ENCODE data around the gene ARMS2. TPM values are rescaled to one million over a fixed set of nuclear protein-coding genes. Genes with fewer than 3 reads are reported as not detected.

ARMS2 gene
- total RNA-seq, 2 donors from 2014 or later: not detected

DNA sequence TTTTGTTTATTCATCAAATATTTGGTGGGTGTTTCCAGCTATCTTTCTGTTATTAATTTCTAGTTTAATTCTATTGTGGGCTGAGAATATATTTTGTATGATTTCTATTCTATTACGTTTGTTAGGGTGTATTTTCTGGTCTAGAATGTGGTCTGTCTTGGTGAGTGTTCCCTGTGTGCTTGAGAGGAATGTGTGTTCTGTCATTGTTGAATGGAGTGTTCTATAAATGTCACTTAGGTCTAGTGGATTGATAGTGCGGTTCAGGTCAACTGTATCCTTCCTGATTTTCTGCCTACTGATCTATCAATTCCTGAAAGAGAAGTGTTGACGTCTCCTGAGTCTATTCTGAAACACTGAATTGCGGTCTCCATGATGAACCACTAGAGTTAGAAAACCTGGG is 15.4 kb downstream of the ARMS2 start:
- H3K27me3 Mint-ChIP-seq: peaks cover 34 to 36% of the 10 kb centered on the region in 2 donors

DNA sequence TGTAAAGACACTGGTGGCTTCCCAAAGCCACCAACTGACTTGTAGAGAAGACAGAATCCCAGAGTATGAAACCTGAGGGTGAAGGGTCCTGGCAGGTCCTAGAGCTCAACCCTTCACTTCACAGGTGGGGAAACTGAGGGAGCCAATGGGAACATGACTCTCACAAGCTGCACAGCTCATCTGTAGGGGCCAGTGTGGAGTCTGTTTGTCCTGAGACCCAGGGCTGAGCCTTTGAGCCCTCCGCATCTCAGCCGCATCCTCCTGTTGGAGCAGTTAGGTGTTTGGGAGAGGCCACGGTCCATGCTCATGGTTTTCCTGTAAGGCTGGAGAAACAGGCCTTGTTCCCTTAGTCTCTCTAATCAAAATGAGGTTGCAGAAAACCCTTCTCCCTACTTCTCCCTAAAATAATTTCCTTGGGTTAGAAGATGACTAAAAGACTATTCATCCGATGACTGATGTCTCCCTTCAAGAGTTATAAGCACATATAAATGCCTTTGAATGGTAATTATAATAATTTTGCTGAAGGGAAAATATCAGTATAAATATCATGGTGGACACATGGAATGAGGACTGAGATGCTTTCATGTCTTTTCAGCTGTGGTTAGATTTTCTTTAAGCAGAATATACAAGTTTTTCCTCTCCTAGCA is 17.2 kb downstream of the ARMS2 start:
- H3K36me3 Mint-ChIP-seq: no peaks in the 10 kb centered on the region
- H3K27ac Mint-ChIP-seq: no peak overlapping the region
- no peak overlapping the region for H3K4me3 Mint-ChIP-seq
- H3K4me1 Mint-ChIP-seq (ENCODE audit: low read depth in 2 of 2): peaks cover 0 to 5% of the 10 kb centered on the region in 2 donors
- no peaks in the 10 kb centered on the region for H3K9me3 Mint-ChIP-seq
- peaks cover 25 to 32% of the 10 kb centered on the region in 2 donors for H3K27me3 Mint-ChIP-seq
- DNase-seq (ENCODE audit: low spot score) (no peak), ATAC-seq (no peak)

More for the DNA sequence above, 15.4 kb downstream of the ARMS2 start:
- no peak overlapping the region for H3K4me3 Mint-ChIP-seq
- no peaks in the 10 kb centered on the region for H3K9me3 Mint-ChIP-seq
- H3K36me3 Mint-ChIP-seq: no peaks in the 10 kb centered on the region
- no peak overlapping the region for H3K27ac Mint-ChIP-seq
- ATAC-seq: no peak
- no peak for DNase-seq (ENCODE audit: low spot score)
- peaks cover 0 to 5% of the 10 kb centered on the region in 2 donors for H3K4me1 Mint-ChIP-seq (ENCODE audit: low read depth in 2 of 2)

DNA sequence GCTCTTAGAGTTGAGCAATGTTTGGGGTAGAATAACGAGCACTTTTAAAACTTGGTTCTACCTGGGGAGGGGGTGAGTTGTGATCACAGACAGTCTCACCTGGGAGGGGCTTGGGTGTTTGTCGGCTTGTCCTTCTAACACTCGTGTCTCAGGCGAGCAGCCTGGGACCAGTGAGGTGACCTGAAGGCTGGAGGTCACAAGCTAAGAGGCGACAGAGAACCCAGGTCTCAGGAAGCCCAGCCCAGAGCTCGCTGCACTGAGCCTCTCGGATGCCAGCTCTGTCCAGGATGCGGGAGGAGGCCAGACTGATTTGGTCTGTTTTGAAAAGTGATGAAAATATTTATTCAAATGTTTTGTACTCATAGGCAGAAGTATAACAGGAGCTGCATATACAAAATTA is 18.7 kb downstream of the ARMS2 start:
- Mint-ChIP-seq H3K27ac (no peak overlapping the region), H3K9me3 (no peaks in the 10 kb centered on the region), H3K36me3 (no peaks in the 10 kb centered on the region), H3K27me3 (peaks cover 20 to 28% of the 10 kb centered on the region in 2 donors), H3K4me1 (ENCODE audit: low read depth in 2 of 2) (peaks cover 0 to 5% of the 10 kb centered on the region in 2 donors), H3K4me3 (no peak overlapping the region)
- ATAC-seq (no peak), DNase-seq (ENCODE audit: low spot score) (no peak)

DNA sequence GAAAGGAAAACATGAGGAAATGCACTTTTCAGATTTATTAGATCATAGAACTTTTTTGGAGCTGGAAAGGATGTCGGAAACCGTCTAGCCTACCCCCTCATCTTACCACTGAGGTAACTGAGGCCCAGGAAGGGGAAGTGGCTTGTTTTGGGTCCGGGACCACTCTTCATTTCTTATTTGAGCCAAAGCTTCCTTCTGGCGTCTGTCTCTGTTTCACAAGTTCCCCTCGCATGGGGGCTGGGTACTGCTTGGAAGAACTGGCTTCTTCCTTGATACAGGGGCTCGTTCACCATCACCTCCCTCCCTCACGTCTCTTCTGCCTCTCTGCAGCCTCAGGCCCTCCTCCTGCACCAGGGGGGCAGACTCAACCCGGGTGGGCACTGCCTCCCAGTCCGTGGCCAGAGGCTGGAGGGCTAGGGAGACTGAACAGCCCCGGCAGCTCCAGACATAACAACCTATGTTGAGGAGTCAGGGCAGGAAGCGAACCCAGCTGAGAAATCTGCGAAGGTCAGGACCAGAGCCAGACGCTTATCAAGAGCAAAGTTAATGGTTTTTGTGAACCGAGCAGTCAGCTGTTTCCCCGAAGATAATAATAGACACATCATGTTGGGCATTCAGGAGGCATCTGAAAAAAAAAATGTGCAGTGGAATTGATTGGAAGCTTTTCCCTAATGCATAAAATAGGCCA is 19.8 kb downstream of the ARMS2 start:
- no peak overlapping the region for H3K27ac Mint-ChIP-seq
- no peak for DNase-seq (ENCODE audit: low spot score)
- no peak overlapping the region for H3K4me3 Mint-ChIP-seq

DNA sequence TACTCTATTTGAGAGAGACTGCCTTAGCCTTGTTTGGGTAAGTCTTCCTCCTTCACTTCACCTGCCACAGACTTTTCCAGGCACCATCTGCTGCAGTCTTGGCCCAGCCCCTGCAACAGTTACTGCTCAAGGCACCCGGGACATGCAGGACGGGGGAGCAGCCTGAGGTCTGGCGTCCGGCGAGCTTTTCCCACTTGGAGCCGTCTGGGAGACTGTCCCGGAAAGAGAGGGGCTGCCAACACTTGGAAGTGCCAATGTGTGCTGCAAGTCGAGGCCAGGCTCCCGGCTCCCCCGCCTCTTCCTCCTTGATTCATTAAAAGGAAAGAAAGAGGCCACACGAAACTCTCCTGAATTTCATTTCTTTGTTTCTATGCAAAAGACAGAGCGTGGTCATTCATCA is 20.6 kb downstream of the ARMS2 start:
- DNase-seq (ENCODE audit: low spot score) (no peak), ATAC-seq (no peak)
- H3K9me3 Mint-ChIP-seq: no peaks in the 10 kb centered on the region
- no peaks in the 10 kb centered on the region for H3K36me3 Mint-ChIP-seq
- H3K27me3 Mint-ChIP-seq: peaks cover 21 to 34% of the 10 kb centered on the region in 2 donors
- peaks cover 0 to 5% of the 10 kb centered on the region in 2 donors for H3K4me1 Mint-ChIP-seq (ENCODE audit: low read depth in 2 of 2)
- no peak overlapping the region for H3K27ac Mint-ChIP-seq
- no peak overlapping the region for H3K4me3 Mint-ChIP-seq

More for the DNA sequence above, 19.8 kb downstream of the ARMS2 start:
- H3K4me1 Mint-ChIP-seq (ENCODE audit: low read depth in 2 of 2): peaks cover 0 to 5% of the 10 kb centered on the region in 2 donors
- H3K36me3 Mint-ChIP-seq: no peaks in the 10 kb centered on the region
- H3K9me3 Mint-ChIP-seq: no peaks in the 10 kb centered on the region
- peaks cover 20 to 32% of the 10 kb centered on the region in 2 donors for H3K27me3 Mint-ChIP-seq
- ATAC-seq: peak in 1 of 2 donors; percentile 18

DNA sequence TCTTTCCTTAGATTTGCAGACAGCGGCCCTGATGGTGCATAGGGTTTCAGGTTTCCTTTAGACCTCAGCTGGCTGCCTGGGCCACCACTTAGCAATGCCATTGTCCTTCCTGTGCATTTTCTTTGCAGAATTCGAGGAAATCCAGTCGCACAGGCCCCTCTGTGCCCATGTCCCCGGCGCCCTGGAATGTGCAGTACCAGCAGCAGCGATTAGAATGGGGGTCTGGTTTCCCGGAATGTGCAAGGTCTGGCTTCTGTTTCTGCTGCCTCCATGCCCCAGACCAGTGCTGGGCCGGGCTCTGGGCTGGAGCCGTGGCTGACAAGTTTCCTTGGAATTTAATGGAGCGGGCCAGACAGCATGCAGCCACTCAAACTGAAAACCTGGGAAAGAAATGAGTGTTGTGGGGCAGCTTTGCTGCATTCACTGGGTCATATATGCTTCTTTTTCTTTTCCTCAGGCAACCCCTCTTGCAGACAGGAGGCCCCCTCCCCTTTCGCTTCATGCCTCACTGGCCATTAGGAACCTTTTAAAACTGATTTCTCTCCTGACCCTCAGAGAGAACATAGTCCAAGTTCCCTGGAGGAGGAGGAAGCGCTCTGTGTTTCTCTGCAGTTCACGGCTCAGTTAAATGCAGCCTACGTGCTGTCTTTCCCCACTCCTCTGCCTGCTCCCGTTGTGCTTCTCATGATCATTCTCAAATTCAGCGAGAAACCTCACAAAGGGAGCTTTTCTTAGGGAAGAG is 21.3 kb downstream of the ARMS2 start:
- DNase-seq (ENCODE audit: low spot score) (no peak), ATAC-seq (peak in 1 of 2 donors; percentile 3)
- H3K4me1 Mint-ChIP-seq (ENCODE audit: low read depth in 2 of 2): peaks cover 0 to 5% of the 10 kb centered on the region in 2 donors
- no peak overlapping the region for H3K27ac Mint-ChIP-seq
- H3K9me3 Mint-ChIP-seq: no peaks in the 10 kb centered on the region
- H3K27me3 Mint-ChIP-seq: peaks cover 15 to 29% of the 10 kb centered on the region in 2 donors
- H3K4me3 Mint-ChIP-seq: no peak overlapping the region
- no peaks in the 10 kb centered on the region for H3K36me3 Mint-ChIP-seq

DNA sequence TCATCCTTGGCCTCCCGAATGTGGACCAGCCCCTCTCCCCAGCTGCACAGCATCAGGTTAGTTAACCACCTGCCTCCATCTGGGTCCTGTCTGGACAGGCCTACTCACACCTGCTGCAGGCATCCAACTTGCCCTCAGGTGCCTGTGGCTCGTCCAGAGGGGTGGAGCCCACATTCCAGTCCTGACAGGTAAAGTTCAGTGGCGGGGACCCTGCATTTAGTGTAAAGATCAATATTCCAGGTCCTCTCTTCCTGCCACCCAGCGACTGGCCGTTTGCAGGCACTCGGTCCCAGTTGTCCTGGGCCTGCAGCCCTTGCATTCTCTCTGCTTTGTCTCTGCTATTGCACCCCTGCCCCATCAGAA is 21.9 kb downstream of the ARMS2 start:
- no peak for DNase-seq (ENCODE audit: low spot score)
- Mint-ChIP-seq H3K4me1 (ENCODE audit: low read depth in 2 of 2) (peaks cover 0 to 5% of the 10 kb centered on the region in 2 donors), H3K27ac (no peak overlapping the region), H3K36me3 (no peaks in the 10 kb centered on the region), H3K4me3 (no peak overlapping the region), H3K9me3 (no peaks in the 10 kb centered on the region), H3K27me3 (peaks cover 10 to 24% of the 10 kb centered on the region in 2 donors)
- no peak for ATAC-seq

DNA sequence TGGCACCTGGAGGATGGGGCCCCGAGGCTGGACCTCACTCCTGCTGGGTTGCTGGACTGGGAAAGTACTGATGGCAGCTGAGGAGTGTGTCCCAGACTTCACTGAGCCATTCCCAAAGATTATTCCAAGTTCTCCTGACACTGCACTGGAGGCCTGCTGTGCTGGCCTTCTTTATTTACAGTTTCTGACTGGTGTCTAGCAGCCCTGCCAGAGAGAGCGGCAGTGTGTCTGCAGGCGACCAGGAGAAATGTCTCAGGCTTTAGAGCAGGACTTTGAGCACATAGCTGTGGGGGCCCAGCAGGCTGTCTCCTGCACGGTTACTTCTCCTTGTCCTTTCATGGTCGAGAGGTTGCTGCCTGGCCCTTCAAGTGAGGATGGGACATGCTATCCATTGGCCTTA is 23.0 kb downstream of the ARMS2 start:
- ATAC-seq: no peak
- H3K27me3 Mint-ChIP-seq: peaks cover 15 to 23% of the 10 kb centered on the region in 2 donors
- H3K36me3 Mint-ChIP-seq: no peaks in the 10 kb centered on the region
- no peak for DNase-seq (ENCODE audit: low spot score)
- H3K4me3 Mint-ChIP-seq: no peak overlapping the region
- H3K9me3 Mint-ChIP-seq: no peaks in the 10 kb centered on the region
- H3K4me1 Mint-ChIP-seq (ENCODE audit: low read depth in 2 of 2): peaks cover 0 to 5% of the 10 kb centered on the region in 2 donors
- no peak overlapping the region for H3K27ac Mint-ChIP-seq

DNA sequence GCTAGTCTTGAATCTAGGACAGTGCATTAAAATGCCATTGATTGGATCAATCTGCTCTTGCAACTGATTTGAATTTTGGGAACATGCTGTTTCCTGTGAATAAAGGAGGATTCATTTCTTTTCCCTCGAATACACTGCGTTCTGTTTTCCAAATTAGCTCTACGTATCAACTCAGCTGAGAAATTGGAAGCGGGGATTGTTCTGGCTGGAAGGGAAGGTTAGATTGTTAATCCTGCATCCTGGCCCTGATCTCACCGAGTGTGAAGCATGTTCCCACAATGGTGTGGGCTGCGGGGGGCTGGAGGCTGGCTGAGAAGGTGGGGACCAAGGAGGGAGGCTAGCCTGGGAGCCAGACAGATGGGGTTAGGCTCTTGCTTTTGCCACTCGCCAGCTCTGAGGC is 24.5 kb downstream of the ARMS2 start:
- Mint-ChIP-seq H3K27me3 (peaks cover 15 to 23% of the 10 kb centered on the region in 2 donors), H3K27ac (no peak overlapping the region), H3K36me3 (no peaks in the 10 kb centered on the region), H3K9me3 (no peaks in the 10 kb centered on the region), H3K4me3 (no peak overlapping the region), H3K4me1 (ENCODE audit: low read depth in 2 of 2) (peaks cover 0 to 5% of the 10 kb centered on the region in 2 donors)
- DNase-seq (ENCODE audit: low spot score): no peak
- no peak for ATAC-seq

DNA sequence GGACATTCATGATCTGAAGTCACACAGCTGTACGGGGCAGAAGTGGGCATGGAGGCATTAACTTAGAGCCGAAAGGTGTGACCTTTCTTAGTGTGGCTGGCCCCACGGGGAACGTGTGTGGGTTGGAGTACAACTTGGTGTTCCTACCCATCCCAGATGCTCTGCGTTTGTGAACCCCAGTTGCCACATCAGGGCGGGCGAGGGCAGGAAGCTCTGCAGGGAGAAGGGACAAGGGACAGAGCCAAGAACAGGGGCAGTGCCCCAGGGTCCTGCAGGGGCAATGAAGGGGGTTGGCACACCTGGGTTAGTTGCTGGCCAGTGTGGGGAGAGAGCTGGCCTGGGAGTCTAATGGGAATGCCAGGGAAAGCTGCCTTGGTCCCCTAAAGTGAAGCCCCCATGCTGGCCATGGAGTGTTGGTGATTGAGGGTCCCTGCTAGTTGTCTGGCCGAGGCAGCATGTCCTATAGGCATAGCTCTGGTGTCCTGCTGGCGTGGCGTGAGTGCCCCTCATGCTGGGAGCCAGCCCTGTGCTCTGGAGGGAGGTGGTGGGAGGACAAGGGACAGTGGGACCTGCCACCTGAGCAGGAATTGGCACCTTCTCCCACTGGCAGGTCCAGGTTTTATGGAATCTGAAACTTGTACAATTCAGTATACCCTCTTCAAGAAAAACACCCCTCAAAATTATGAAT is 25.8 kb downstream of the ARMS2 start:
- DNase-seq (ENCODE audit: low spot score) (peak; percentile 32), ATAC-seq (no peak)
- Mint-ChIP-seq H3K36me3 (no peaks in the 10 kb centered on the region), H3K27me3 (peaks cover 15 to 23% of the 10 kb centered on the region in 2 donors), H3K27ac (no peak overlapping the region), H3K4me3 (no peak overlapping the region), H3K4me1 (ENCODE audit: low read depth in 2 of 2) (no peaks in the 10 kb centered on the region), H3K9me3 (no peaks in the 10 kb centered on the region)

DNA sequence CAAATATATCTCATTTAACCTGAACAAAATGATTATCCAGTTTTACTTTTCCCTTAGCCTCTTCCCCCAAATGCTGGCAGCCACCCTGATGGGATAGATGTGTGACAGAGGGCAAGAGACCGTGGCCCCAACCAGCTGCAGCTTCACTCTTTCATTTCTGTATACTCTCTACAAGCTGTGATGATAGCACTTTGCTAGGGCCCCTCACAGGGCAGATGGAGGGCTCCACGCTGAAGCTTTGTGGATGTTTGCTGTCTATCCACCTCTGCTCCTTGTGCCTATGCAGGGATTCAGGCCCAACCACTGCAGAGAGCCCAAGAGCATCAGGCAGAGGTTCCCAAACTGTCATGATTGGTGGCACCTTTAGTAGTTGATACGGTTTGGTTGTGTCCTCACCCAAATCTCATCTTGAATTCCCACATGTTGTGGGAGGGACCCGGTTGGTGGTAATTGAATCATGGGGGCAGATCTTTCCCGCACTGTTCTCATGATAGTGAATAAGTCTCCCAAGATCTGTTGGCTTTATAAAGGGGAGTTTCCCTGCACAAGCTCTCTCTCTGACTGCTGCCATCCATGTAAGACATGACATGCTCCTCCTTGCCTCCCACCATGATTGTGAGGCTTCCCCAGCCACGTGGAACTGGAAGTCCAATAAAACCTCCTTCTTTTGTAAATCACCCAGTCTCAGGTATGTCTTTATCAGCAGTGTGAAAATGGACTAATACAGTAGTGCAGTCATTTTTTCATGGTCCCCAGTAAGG is 27.0 kb downstream of the ARMS2 start:
- peaks cover 15 to 18% of the 10 kb centered on the region in 2 donors for H3K27me3 Mint-ChIP-seq
- H3K4me1 Mint-ChIP-seq (ENCODE audit: low read depth in 2 of 2): no peaks in the 10 kb centered on the region
- H3K36me3 Mint-ChIP-seq: no peaks in the 10 kb centered on the region
- no peak for ATAC-seq
- no peak overlapping the region for H3K4me3 Mint-ChIP-seq
- H3K27ac Mint-ChIP-seq: no peak overlapping the region
- no peaks in the 10 kb centered on the region for H3K9me3 Mint-ChIP-seq
- DNase-seq (ENCODE audit: low spot score): peak; percentile 32

DNA sequence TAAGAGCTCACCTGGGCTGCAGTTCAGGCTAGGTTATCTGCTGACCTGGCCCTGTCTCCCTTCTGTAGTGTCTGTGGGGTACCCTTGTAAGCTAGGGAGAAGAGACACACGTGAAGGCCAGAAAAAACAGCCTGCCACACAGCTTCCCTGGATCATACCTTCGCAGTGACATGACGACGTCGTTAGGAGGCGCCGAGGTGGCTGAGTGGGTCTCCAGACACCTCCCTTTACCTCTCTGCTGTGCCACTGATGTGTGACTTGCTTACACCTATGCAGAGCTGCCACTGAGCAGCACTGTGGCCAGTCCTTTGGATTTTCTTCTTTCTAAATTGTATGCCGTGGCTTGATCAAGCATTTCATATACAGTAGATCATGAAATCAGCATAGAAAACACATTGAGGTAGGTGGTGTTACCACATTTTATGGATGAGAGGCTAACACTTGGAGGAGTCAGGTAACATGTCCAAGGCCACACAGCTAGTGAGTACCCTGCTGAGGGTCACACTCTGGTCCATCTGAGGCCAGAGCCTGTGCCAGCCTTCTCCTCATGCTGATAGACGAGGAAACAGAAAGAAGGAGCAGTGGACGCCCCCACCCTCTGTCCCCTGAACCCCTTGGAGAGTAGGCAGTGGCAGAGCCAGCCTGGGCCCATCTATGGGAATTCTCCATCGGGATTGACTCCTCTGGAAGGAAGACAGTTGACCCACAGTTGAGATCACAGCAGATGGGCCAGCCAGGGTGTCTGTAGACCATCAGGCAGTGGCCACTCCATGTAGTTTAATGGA is 30.0 kb downstream of the ARMS2 start:
- H3K36me3 Mint-ChIP-seq: no peaks in the 10 kb centered on the region
- H3K4me1 Mint-ChIP-seq (ENCODE audit: low read depth in 2 of 2): no peaks in the 10 kb centered on the region
- DNase-seq (ENCODE audit: low spot score) (no peak), ATAC-seq (no peak)
- H3K9me3 Mint-ChIP-seq: no peaks in the 10 kb centered on the region
- no peak overlapping the region for H3K4me3 Mint-ChIP-seq
- peaks cover 14 to 22% of the 10 kb centered on the region in 2 donors for H3K27me3 Mint-ChIP-seq
- H3K27ac Mint-ChIP-seq: no peak overlapping the region
